ENCODE results near the gene SETD2. TPM values are rescaled to one million over a fixed set of nuclear protein-coding genes. Genes with fewer than 3 reads are reported as not detected.
A peak's percentile ranks its signal among the peaks of the same experiment; 100 is the strongest.

The SETD2 gene
- total RNA-seq, 4 donors from 2014 or later: 70.3 to 92.1 (median 87.3) TPM

DNA sequence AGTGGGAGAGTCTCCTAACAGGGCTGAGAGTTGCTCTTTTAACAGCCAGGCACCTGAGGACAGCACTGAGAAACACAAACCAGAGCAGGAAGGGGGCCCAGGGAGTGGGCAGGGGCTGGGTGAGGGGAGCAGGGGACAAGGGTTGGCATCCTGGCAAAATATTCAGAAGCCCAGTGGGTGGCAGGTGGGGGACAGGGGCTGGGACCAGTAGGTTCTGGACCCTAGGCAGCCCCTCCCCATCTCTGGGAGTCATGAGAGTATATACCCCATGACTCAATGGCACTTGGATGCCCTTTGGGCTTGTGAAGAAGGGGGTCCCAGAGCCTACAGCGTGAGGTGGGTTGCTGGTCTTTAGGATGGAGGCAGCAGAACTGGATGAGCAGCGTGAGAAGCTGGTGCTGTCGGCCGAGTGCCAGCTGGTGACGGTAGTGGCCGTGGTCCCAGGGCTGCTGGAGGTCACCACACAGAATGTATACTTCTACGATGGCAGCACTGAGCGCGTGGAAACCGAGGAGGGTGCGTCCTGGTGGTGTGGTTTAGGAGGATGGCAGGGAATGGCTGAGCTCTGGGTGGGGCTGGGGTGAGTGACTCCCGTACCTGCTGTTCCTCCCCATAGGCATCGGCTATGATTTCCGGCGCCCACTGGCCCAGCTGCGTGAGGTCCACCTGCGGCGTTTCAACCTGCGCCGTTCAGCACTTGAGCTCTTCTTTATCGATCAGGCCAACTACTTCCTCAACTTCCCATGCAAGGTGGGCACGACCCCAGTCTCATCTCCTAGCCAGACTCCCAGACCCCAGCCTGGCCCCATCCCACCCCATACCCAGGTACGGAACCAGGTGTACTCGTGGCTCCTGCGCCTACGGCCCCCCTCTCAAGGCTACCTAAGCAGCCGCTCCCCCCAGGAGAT is 160.2 kb downstream of the SETD2 start:
- Histone ChIP-seq H3K4me1 (peaks cover 0 to 1% of the 10 kb centered on the region in 2 donors), H3K9me3 (no peaks in the 10 kb centered on the region), H3K27me3 (no peaks in the 10 kb centered on the region), H3K4me3 (no peak overlapping the region), H3K27ac (no peak overlapping the region), H3K36me3 (no peaks in the 10 kb centered on the region)
- peak; percentile 14 to 18 for DNase-seq
- intact Hi-C loops (cut with DNase I; ENCODE audit: low total_unique reads): no loop called here
- no peak for TF ChIP-seq POLR2A (IDR thresholded peaks at IDR 0.05)
- TF ChIP-seq, protein P1, sequence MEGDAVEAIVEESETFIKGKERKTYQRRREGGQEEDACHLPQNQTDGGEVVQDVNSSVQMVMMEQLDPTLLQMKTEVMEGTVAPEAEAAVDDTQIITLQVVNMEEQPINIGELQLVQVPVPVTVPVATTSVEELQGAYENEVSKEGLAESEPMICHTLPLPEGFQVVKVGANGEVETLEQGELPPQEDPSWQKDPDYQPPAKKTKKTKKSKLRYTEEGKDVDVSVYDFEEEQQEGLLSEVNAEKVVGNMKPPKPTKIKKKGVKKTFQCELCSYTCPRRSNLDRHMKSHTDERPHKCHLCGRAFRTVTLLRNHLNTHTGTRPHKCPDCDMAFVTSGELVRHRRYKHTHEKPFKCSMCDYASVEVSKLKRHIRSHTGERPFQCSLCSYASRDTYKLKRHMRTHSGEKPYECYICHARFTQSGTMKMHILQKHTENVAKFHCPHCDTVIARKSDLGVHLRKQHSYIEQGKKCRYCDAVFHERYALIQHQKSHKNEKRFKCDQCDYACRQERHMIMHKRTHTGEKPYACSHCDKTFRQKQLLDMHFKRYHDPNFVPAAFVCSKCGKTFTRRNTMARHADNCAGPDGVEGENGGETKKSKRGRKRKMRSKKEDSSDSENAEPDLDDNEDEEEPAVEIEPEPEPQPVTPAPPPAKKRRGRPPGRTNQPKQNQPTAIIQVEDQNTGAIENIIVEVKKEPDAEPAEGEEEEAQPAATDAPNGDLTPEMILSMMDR (IDR thresholded peaks at IDR 0.05): no peak

DNA sequence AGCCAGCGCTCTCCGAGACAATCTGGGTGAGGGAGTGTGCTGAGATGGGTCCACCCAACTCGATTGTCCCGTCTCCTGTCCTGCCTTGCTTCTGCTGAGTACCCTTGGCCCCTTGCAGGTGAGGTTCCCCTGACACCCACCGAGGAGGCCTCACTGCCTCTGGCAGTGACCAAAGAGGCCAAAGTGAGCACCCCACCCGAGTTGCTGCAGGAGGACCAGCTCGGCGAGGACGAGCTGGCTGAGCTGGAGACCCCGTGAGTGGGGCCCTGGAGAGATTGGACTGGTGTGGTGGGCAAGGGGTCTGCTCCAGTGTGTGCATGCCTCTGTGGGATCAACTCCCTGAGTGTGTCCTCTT is 160.9 kb downstream of the SETD2 start:
- Histone ChIP-seq H3K36me3 (no peaks in the 10 kb centered on the region), H3K27me3 (no peaks in the 10 kb centered on the region), H3K9me3 (no peaks in the 10 kb centered on the region), H3K27ac (no peak overlapping the region), H3K4me1 (no peaks in the 10 kb centered on the region), H3K4me3 (no peak overlapping the region)
- peak in 1 of 2 donors; percentile 9 for DNase-seq
- intact Hi-C loops (cut with DNase I; ENCODE audit: low total_unique reads): no loop called here
- TF ChIP-seq, protein P1 (IDR thresholded peaks at IDR 0.05): no peak
- no peak for TF ChIP-seq POLR2A (IDR thresholded peaks at IDR 0.05)

DNA sequence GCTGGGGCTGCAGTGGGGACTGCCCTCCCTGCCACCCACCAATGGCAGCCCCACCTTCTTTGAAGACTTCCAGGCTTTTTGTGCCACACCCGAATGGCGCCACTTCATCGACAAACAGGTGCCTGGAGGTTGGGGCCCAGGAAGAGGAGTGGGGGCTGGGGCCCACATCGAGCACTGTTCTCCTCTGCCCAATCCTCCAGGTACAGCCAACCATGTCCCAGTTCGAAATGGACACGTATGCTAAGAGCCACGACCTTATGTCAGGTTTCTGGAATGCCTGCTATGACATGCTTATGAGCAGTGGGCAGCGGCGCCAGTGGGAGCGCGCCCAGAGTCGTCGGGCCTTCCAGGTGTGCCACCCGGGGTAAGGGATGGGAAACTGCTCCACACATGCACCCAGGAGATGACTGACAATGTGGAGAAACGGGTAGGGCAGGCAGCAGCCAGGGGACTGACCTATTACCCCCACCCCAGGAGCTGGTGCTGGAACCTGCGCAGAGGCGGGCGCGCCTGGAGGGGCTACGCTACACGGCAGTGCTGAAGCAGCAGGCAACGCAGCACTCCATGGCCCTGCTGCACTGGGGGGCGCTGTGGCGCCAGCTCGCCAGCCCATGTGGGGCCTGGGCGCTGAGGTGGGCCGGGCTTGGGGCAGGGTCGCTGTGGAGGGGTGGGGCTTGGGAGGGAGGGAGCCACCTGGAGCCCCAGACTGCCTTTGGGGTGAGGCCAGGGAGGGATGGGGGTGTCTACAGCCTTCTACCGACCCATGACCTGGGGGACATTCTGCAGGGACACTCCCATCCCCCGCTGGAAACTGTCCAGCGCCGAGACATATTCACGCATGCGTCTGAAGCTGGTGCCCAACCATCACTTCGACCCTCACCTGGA is 161.5 kb downstream of the SETD2 start:
- intact Hi-C loops (cut with DNase I; ENCODE audit: low total_unique reads): no loop called here
- H3K27ac ChIP-seq: no peak overlapping the region
- DNase-seq: no peak
- TF ChIP-seq POLR2A (IDR thresholded peaks at IDR 0.05): no peak
- TF ChIP-seq, protein P1 (IDR thresholded peaks at IDR 0.05): no peak
- no peaks in the 10 kb centered on the region for H3K36me3 ChIP-seq
- H3K4me1 ChIP-seq: no peaks in the 10 kb centered on the region
- H3K27me3 ChIP-seq: no peaks in the 10 kb centered on the region
- H3K4me3 ChIP-seq: no peak overlapping the region
- H3K9me3 ChIP-seq: no peaks in the 10 kb centered on the region

DNA sequence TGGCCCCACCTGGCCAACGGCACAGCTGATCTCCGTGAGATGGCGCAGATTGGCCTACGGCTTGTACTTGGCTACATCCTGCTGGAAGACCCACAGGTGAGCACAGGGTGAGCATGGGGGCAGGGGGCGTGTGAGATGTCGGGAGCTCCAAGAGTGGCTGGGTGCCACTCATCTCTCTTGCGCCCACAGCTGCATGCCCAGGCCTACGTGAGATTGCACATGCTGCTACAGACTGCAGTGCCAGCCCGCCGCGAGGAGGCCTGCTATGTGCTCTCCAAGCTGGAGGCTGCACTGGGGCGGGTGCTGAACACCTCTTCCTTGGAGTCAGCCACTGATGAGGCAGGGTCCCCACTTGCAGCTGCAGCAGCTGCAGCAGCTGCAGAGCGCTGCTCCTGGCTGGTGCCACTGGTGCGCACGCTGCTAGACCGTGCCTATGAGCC is 162.2 kb downstream of the SETD2 start:
- Histone ChIP-seq H3K27ac (no peak overlapping the region), H3K4me1 (no peaks in the 10 kb centered on the region), H3K27me3 (no peaks in the 10 kb centered on the region), H3K36me3 (no peaks in the 10 kb centered on the region), H3K4me3 (no peak overlapping the region), H3K9me3 (no peaks in the 10 kb centered on the region)
- intact Hi-C loops (cut with DNase I; ENCODE audit: low total_unique reads): no loop called here
- no peak for DNase-seq
- TF ChIP-seq, protein P1 (IDR thresholded peaks at IDR 0.05): no peak
- no peak for TF ChIP-seq POLR2A (IDR thresholded peaks at IDR 0.05)

Data from uterus (tissue), 4 donors.